Adipocyte (in vitro differentiated cells): ENCODE data around the gene MEIS2.

Source experiments
- DNase-seq: peaks from one replicate; pipeline ENCODE4 v3.0.0-alpha.2; 2015; ENCODE audit warnings: low read depth
- H3K27me3 ChIP-seq: replicated peaks from 2 replicates; pipeline ENCODE4 v1.7.0; 2013; ENCODE audit warnings: mild to moderate bottlenecking, low read length, moderate library complexity; ENCODE audit not compliant: control insufficient read depth, insufficient read depth
- H3K36me3 ChIP-seq: 2 replicates; pipeline ENCODE4 v1.7.0; 2013; ENCODE audit warnings: low read length, mild to moderate bottlenecking, moderate library complexity; ENCODE audit not compliant: control insufficient read depth, insufficient read depth, severe bottlenecking
- H3K4me1 ChIP-seq: 2 replicates; pipeline ENCODE4 v1.7.0; 2013; ENCODE audit warnings: mild to moderate bottlenecking, low read length, moderate library complexity; ENCODE audit not compliant: control insufficient read depth, insufficient read depth
- H3K4me3 ChIP-seq: 2 replicates; pipeline ENCODE4 v1.7.0; 2013; ENCODE audit warnings: mild to moderate bottlenecking, low read length, moderate library complexity
- H3K9ac ChIP-seq: 2 replicates; pipeline ENCODE4 v1.7.0; 2013; ENCODE audit warnings: mild to moderate bottlenecking, low read length, moderate library complexity
- H3K9me3 ChIP-seq: 2 replicates; pipeline ENCODE4 v1.7.0; 2013; ENCODE audit warnings: mild to moderate bottlenecking, low read length, moderate library complexity; ENCODE audit not compliant: control insufficient read depth

MEIS2 gene

DNA sequence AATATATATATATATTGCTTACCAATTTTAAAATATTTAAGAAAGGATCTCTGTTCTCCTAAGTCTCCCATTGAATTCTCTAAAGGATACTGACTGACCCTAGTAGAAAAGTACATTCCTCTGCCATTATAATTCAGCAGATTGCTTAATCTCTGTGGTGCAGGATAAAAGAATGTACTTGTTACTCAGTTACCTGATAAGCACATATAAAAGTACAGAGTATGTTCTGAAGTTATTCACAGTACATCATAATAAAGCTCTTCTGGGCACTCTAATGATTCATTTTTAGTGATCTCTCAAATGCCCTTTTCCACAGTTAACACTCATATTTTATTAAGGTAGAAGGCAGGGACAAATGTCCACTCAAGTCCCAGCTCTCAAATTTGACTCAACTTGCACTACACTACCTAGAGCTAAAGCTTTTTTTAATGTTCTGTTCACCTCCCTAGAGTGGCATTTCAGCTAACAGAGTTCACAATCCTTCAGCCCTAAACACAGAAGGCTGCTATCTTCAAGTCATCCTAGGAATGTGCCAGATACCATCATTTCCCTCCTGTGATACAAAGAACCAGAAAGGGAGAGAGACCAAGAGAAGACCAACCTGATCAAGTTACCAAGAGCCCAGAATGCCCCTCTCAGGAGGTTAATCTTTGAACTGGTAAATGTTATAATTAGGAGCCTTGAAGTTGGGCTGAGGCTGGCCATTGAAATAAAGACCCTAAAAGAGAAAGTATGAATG lies 53.3 kb downstream of the MEIS2 start:
- Histone ChIP-seq H3K4me1 (peaks cover 13% of the 10 kb centered on the region), H3K9ac (no peak overlapping the region), H3K36me3 (peaks cover 35% of the 10 kb centered on the region), H3K9me3 (no peaks in the 10 kb centered on the region), H3K4me3 (peak overlapping the region; percentile 14), H3K27me3 (no peaks in the 10 kb centered on the region)
- peak; percentile 65 for DNase-seq

DNA sequence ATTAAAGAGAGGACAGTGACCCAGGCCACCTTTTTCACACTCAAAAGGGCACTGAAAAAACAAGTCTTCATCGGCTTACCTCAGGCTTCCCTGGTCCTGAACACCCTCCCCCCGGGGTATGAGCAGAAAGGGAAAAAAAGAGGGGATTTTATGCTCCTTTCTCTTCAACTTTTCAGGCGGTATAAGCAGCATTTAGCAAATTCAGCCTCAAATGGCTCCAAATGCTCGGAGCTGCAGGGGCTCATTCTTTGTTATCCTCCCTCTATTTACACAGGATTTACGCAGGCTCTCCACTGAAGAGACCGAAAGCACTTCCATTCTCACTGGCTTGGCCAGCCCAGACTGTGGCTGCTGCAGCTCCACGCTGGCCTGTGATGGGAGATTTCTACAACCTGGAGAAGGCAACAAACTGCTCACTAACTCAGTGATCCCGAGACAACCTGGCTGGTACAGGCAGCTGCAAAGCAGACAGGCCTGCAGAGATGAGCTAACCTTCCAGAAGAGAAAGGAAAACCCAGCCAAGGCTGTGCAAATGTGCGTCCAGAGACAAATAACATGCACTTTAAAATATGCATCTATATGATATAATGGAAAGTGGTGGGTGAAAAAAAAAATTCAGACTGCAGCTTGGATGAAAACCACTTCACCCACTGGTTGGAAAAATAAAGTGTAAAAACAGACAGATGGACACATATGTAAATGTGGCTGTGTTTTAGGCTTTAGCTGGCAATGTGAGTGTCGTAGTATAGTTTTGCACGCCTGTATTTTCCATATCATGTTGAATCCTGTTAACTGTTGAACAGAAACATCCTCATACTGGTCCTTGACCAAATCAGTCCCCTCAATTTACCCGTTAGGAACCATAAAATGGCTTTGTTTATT lies 54.2 kb downstream of the MEIS2 start:
- DNase-seq: no peak
- peaks cover 43% of the 10 kb centered on the region for H3K36me3 ChIP-seq
- no peak overlapping the region for H3K9ac ChIP-seq
- no peaks in the 10 kb centered on the region for H3K27me3 ChIP-seq
- H3K9me3 ChIP-seq: no peaks in the 10 kb centered on the region
- peaks cover 13% of the 10 kb centered on the region for H3K4me1 ChIP-seq
- H3K4me3 ChIP-seq: no peak overlapping the region

DNA sequence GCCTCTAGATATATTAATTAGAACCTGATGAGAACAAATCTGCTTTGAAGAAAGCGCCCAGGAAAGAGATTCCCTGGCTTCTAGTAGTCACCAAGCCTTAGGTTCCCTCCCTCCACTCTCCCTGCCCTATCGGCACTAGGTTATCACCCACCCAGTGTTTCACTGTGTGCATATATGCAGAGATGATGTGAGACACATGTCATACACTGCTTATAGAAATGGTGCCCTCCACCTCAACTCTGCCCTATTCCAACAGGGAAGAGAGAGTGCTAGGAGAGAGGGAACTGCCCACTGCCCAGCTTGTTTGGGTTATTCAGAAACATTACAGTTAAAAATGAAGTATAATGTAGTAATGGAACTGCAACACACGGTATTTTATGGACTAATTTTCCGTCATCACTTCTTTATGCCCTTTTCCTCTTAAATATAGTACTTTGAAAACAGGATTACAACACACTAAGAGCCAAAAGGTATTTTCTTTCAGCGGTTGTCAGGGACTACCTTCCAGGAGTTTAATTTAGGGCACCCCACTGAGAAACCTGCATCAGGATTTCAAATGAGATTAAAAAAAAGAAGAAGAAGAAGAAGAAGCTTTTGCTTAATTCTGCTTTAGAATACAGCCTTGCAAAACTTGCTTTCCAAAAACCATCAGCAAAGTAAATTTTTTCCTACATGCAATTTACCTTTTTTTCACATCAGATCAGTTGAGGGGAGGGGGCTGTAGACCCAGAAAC lies 55.3 kb downstream of the MEIS2 start:
- Histone ChIP-seq H3K9ac (no peak overlapping the region), H3K9me3 (no peaks in the 10 kb centered on the region), H3K27me3 (no peaks in the 10 kb centered on the region), H3K4me1 (peaks cover 13% of the 10 kb centered on the region), H3K4me3 (no peak overlapping the region), H3K36me3 (peaks cover 43% of the 10 kb centered on the region)
- no peak for DNase-seq

DNA sequence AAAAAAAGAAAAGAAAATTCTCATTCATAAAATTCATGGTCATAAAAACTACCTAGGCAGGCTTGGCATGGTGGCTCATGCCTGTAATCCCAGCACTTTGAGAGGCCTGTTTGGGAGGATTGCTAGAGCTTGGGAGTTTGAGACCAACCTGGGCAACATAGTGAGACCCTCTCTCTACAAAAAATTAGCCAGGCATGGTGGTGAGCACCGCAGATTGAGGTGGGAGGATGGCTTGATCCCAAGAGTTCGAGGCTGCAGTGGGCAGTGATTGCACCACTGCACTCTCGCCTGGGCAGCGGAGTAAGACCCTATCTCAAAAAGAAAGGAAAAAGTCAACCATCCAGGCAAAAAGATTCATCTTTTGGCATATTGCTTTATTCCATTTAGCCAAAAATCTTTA lies 58.5 kb downstream of the MEIS2 start:
- peaks cover 46% of the 10 kb centered on the region for H3K36me3 ChIP-seq
- H3K9ac ChIP-seq: no peak overlapping the region
- H3K4me3 ChIP-seq: no peak overlapping the region
- no peaks in the 10 kb centered on the region for H3K9me3 ChIP-seq
- no peaks in the 10 kb centered on the region for H3K27me3 ChIP-seq
- no peak for DNase-seq
- peaks cover 4% of the 10 kb centered on the region for H3K4me1 ChIP-seq

DNA sequence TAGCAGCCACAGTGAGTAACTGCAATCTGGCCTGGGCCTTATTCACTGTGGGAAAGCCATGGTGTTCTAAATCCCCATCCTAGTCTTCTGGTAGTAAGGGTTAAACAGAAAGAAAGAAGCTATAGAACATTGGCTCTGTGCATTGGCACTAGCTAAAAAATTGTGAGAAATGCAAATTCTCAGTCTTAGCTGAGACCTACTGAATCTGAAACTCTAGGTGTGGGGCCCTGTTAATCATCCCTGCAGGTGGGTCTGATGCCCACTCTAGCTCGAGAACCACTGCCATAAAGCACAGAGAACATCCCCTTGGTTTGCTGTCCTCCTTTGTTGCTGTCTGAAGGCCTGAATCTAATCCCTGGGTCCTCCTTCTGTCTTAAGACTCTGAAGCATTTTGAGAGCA lies 59.3 kb downstream of the MEIS2 start:
- H3K4me1 ChIP-seq: no peaks in the 10 kb centered on the region
- H3K4me3 ChIP-seq: no peak overlapping the region
- H3K36me3 ChIP-seq: peaks cover 54% of the 10 kb centered on the region
- no peaks in the 10 kb centered on the region for H3K9me3 ChIP-seq
- no peak overlapping the region for H3K9ac ChIP-seq
- H3K27me3 ChIP-seq: no peaks in the 10 kb centered on the region
- no peak for DNase-seq

DNA sequence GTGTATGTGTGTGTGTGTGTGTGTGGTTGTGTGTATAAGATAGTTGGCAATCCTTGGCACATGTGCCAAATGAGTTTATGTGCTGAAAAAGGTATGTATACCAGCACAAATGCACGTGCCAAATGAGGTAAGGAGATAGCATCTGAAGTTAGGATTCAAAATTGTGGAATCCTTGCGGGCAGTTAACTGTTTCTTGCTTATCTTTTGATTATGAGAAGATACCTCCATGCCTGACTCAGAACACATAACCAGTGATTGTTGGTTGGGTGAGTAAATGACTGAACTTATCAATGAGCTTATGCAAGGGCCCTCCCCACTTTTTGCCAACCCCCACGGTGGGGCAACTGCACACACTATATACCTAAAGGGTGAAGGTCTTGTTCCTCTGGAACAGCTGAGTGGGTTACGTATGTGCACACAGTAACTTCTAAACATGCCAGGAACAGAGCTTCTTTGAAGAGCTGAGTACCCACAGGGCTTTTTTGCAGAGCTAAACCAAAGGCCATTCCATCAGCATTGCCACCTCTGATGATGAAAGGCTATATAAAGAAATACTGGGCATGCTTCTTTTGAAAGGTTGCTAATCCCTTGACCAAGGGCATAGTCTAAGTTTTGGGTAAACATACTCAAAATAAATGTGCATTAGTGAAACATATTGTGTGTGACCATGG lies 60.1 kb downstream of the MEIS2 start:
- Histone ChIP-seq H3K4me1 (peaks cover 4% of the 10 kb centered on the region), H3K36me3 (peaks cover 50% of the 10 kb centered on the region), H3K9ac (no peak overlapping the region), H3K4me3 (no peak overlapping the region), H3K9me3 (no peaks in the 10 kb centered on the region), H3K27me3 (no peaks in the 10 kb centered on the region)
- no peak for DNase-seq

DNA sequence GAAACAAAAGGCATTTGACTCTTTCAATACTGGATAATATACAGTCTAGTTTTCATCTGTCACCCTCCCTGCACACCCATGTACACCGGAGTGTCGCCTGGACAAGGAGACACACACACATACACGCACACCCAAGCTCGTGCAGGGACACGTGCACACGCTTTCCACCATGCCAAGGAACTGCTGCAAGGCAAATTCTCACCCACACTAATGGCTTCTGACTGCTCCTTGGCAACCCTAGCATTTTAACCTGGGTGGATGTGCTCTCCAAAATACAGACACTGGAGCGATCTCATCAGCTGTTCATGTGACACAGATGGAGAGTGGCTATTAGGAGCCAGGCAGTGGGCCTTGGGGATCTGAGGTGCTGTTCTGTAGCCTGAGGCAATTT lies 61.6 kb downstream of the MEIS2 start:
- no peak for DNase-seq
- no peak overlapping the region for H3K4me3 ChIP-seq
- peaks cover 5% of the 10 kb centered on the region for H3K4me1 ChIP-seq

DNA sequence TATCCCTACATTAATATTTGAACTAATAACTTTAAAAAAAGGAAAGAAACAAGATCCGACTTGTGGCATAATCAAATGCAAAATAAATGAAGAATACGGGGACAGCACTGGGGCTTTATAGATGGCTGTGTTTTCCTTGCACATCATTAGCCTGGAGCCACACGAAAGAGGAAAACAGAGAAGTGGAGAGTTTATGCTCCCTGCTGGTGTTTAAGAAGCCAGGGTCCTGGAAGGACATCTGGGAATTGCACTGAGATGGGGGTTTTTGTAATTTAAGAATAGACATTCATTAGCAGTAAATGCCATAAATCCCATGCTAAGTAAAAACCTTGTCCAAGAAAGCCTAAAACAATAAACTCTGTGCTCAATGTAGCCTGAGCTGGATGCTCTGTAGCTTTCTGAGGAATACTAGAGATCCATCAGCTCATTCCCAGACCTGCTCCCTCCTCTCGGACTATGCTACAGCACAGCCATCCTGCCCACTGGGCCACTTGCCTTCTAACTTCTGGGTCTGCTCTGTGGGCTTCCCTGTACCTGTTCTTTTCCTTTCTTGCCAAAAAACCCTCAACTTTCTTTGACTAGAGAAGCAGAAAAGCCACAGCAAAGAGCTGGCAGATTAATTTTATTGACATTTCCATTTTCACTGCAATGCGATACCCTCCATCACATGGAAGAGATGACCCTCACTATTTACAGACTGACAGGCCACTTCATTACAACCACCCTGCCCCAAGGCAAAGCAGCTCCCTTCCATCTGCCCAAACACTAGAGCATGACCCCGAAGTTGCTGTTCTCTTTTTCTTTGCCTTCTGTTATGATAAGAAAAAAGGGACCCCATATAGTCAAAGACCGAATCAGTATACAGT lies 62.3 kb downstream of the MEIS2 start:
- no peak overlapping the region for H3K4me3 ChIP-seq
- peak; percentile 13 for DNase-seq

More for the DNA sequence above, 61.6 kb downstream of the MEIS2 start:
- peaks cover 50% of the 10 kb centered on the region for H3K36me3 ChIP-seq
- H3K27me3 ChIP-seq: no peaks in the 10 kb centered on the region
- H3K9ac ChIP-seq: no peak overlapping the region
- no peaks in the 10 kb centered on the region for H3K9me3 ChIP-seq

DNA sequence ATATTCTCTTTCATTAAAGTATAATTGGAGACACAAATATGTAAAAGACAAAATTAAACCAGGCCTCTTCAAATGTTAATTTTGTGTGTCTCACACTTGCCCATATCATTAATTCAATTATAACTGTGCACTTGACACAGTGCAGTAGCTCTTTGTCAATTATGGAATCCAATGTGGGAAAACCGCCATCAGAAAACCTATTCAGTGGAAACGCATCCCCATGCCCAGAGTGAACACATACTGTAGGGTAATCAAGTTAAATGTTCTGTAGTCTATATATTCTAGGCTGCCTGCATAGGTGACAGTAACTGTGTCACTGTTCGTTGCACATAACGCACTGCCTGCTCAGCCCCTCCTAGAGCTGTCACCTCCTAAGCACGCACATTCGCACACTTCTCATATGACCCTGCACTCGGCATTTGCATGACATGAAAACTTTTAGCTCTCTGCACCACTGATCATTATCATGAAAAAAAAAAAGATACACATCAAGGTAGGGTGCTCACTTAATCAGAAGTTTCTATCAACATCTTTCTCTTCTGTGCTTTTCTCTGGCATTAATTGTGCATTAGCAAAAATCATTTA lies 63.2 kb downstream of the MEIS2 start:
- Histone ChIP-seq H3K27me3 (no peaks in the 10 kb centered on the region), H3K4me3 (no peak overlapping the region), H3K9me3 (no peaks in the 10 kb centered on the region), H3K36me3 (peaks cover 41% of the 10 kb centered on the region), H3K9ac (no peak overlapping the region), H3K4me1 (peaks cover 5% of the 10 kb centered on the region)
- DNase-seq: no peak

More for the DNA sequence above, 62.3 kb downstream of the MEIS2 start:
- peaks cover 5% of the 10 kb centered on the region for H3K4me1 ChIP-seq
- H3K9me3 ChIP-seq: no peaks in the 10 kb centered on the region
- H3K27me3 ChIP-seq: no peaks in the 10 kb centered on the region
- H3K36me3 ChIP-seq: peaks cover 46% of the 10 kb centered on the region
- no peak overlapping the region for H3K9ac ChIP-seq
